DND-41 (cell line): Measurements from ENCODE around the gene NF1.

Source experiments
- ATAC-seq: fragments of 200-7000 bp; cut with Tn5 transposase; 3 replicates; pipeline ENCODE4 v1.9.1; 2021; ENCODE audit warnings: low read depth; ENCODE audit not compliant: insufficient read depth
- DNase-seq: peaks from one replicate; pipeline ENCODE4 v3.0.0-alpha.2; 2020
- H2AFZ ChIP-seq: 2 replicates; pipeline ENCODE4 v1.6.0; 2012; ENCODE audit warnings: low read depth, low read length
- H3K27ac ChIP-seq: 2 replicates; pipeline ENCODE4 v1.5.1; 2012; ENCODE audit warnings: low read length, inconsistent platforms
- H3K27me3 ChIP-seq: fragments of 200-600 bp; sonication (generic); 2 replicates; pipeline ENCODE4 v1.6.0; 2012; ENCODE audit warnings: low read length, mild to moderate bottlenecking, inconsistent platforms; ENCODE audit not compliant: insufficient read depth, poor library complexity
- H3K36me3 ChIP-seq: 2 replicates; pipeline ENCODE4 v1.5.1; 2012; ENCODE audit warnings: low read length, inconsistent platforms; ENCODE audit not compliant: insufficient read depth
- H3K4me1 ChIP-seq: 2 replicates; pipeline ENCODE4 v1.5.1; 2012; ENCODE audit warnings: mild to moderate bottlenecking, low read length; ENCODE audit not compliant: insufficient read depth
- H3K4me2 ChIP-seq: 2 replicates; pipeline ENCODE4 v1.6.0; 2012; ENCODE audit warnings: mild to moderate bottlenecking, moderate library complexity, low read length, inconsistent platforms; ENCODE audit not compliant: insufficient read depth
- H3K4me3 ChIP-seq, 2 experiments: fragments of 200-600 bp in 1 of 2; shearing (Covaris generic) in 1 of 2; 2 replicates each; pipeline ENCODE4 v1.5.1; 2012 to 2016; ENCODE audit warnings: inconsistent platforms in 2 of 2, low read length in 2 of 2, mild to moderate bottlenecking in 2 of 2, low read depth in 1 of 2, moderate library complexity in 1 of 2
- H3K79me2 ChIP-seq: 2 replicates; pipeline ENCODE4 v1.6.0; 2012; ENCODE audit warnings: low read length, inconsistent platforms; ENCODE audit not compliant: insufficient read depth
- H3K9ac ChIP-seq: 2 replicates; pipeline ENCODE4 v1.6.0; 2012; ENCODE audit warnings: low read depth, mild to moderate bottlenecking, inconsistent platforms, low read length, moderate library complexity
- H3K9me3 ChIP-seq: 2 replicates; pipeline ENCODE4 v1.5.1; 2012; ENCODE audit warnings: low read length, moderate library complexity, mild to moderate bottlenecking, inconsistent platforms; ENCODE audit not compliant: insufficient read depth, severe bottlenecking
- H4K20me1 ChIP-seq: 2 replicates; pipeline ENCODE4 v1.6.0; 2012; ENCODE audit warnings: low read length; ENCODE audit not compliant: insufficient read depth
- CTCF ChIP-seq: IDR thresholded peaks from 2 replicates; pipeline ENCODE4 v1.5.1; 2012; ENCODE audit warnings: borderline replicate concordance, low read length, moderate library complexity, mild to moderate bottlenecking; ENCODE audit not compliant: poor library complexity, severe bottlenecking; ENCODE audit errors: extremely low read depth
- EZH2 ChIP-seq: IDR thresholded peaks from 3 replicates; pipeline ENCODE4 v1.6.1; 2012; ENCODE audit warnings: borderline replicate concordance, low read depth, mild to moderate bottlenecking, moderate library complexity, low read length, inconsistent platforms; ENCODE audit not compliant: severe bottlenecking

The NF1 gene

GRCh38 chr17:31158746-31159377 is 64.1 kb downstream of the NF1 start:
- Histone ChIP-seq H3K79me2 (peaks cover 8% of the 10 kb centered on the region; the same call in 1 of the 2 replicates), H3K27ac (no peak overlapping the region), H3K9ac (no peak overlapping the region), H3K27me3 (no peaks in the 10 kb centered on the region), H3K4me2 (no peak overlapping the region), H3K36me3 (peaks cover 42% of the 10 kb centered on the region; the same call in 1 of the 2 replicates), H3K4me3 (no peak overlapping the region), H2AFZ (no peak overlapping the region), H3K4me1 (peaks cover 5% of the 10 kb centered on the region), H4K20me1 (no peaks in the 10 kb centered on the region), H3K9me3 (no peaks in the 10 kb centered on the region)
- ATAC-seq: no peak
- no peak for DNase-seq
- TF ChIP-seq CTCF (no peak), EZH2 (no peak)

GRCh38 chr17:31163091-31163781 is 68.5 kb downstream of the NF1 start:
- H3K9ac ChIP-seq: no peak overlapping the region
- H3K4me2 ChIP-seq: no peak overlapping the region
- H3K4me1 ChIP-seq: peaks cover 3% of the 10 kb centered on the region; the same call in 1 of the 2 replicates
- TF ChIP-seq CTCF (no peak), EZH2 (no peak)
- DNase-seq: no peak
- H3K36me3 ChIP-seq: peaks cover 35% of the 10 kb centered on the region; the same call in 1 of the 2 replicates
- H3K79me2 ChIP-seq: no peaks in the 10 kb centered on the region
- H2AFZ ChIP-seq: no peak overlapping the region
- H3K27ac ChIP-seq: no peak overlapping the region
- no peak overlapping the region for H3K4me3 ChIP-seq
- no peaks in the 10 kb centered on the region for H3K9me3 ChIP-seq
- ATAC-seq: no peak
- H3K27me3 ChIP-seq: no peaks in the 10 kb centered on the region
- H4K20me1 ChIP-seq: no peaks in the 10 kb centered on the region

- no peaks in the 10 kb centered on the region for H3K79me2 ChIP-seq
- H3K9me3 ChIP-seq: no peaks in the 10 kb centered on the region
- H3K4me1 ChIP-seq: no peaks in the 10 kb centered on the region
- H3K4me3 ChIP-seq: no peak overlapping the region
- no peak overlapping the region for H3K27ac ChIP-seq
- DNase-seq (no peak), ATAC-seq (no peak)
- peaks cover 24% of the 10 kb centered on the region; the same call in 1 of the 2 replicates for H3K36me3 ChIP-seq
- H4K20me1 ChIP-seq: no peaks in the 10 kb centered on the region
- H3K9ac ChIP-seq: no peak overlapping the region
- no peak overlapping the region for H3K4me2 ChIP-seq
- H3K27me3 ChIP-seq: no peaks in the 10 kb centered on the region
- no peak for TF ChIP-seq CTCF
- TF ChIP-seq EZH2: no peak
- H2AFZ ChIP-seq: no peak overlapping the region
Observed at GRCh38 chr17:31167111-31167510, 72.3 kb downstream of the NF1 start.
